GM19099 (cell line): Measurements from ENCODE around the gene XYLT1.

Experiments
- POLR2A ChIP-seq: IDR thresholded peaks from 3 replicates; pipeline ENCODE4 v1.6.1; 2011; ENCODE audit warnings: low read depth; ENCODE audit not compliant: insufficient read length; ENCODE audit errors: extremely low read depth

Gene XYLT1

GRCh38 chr16:17245776-17246175 lies 225.0 kb downstream of the XYLT1 start:
- TF ChIP-seq POLR2A: no peak

- no peak for TF ChIP-seq POLR2A
Measured at GRCh38 chr16:17244872-17245551, 225.7 kb downstream of the XYLT1 start.

- no peak for TF ChIP-seq POLR2A
Measured at GRCh38 chr16:17241264-17241835, 229.4 kb downstream of the XYLT1 start.

- no peak for TF ChIP-seq POLR2A
Measured at GRCh38 chr16:17238285-17239028, 232.3 kb downstream of the XYLT1 start.

- TF ChIP-seq POLR2A: no peak
Measured at GRCh38 chr16:17237350-17237944, 233.3 kb downstream of the XYLT1 start.

GRCh38 chr16:17235147-17235815 lies 235.5 kb downstream of the XYLT1 start:
- TF ChIP-seq POLR2A: no peak

- TF ChIP-seq POLR2A: no peak
Measured at GRCh38 chr16:17233318-17234002, 237.3 kb downstream of the XYLT1 start.

GRCh38 chr16:17232487-17232886 lies 238.3 kb downstream of the XYLT1 start:
- TF ChIP-seq POLR2A: no peak

- TF ChIP-seq POLR2A: no peak
Measured at GRCh38 chr16:17231972-17232371, 238.8 kb downstream of the XYLT1 start.

- TF ChIP-seq POLR2A: no peak
Measured at GRCh38 chr16:17230932-17231581, 239.7 kb downstream of the XYLT1 start.

- TF ChIP-seq POLR2A: no peak
Measured at GRCh38 chr16:17229766-17230165, 241.0 kb downstream of the XYLT1 start.

GRCh38 chr16:17229131-17229530 lies 241.6 kb downstream of the XYLT1 start:
- TF ChIP-seq POLR2A: no peak

GRCh38 chr16:17228708-17229055 lies 242.1 kb downstream of the XYLT1 start:
- TF ChIP-seq POLR2A: no peak

- no peak for TF ChIP-seq POLR2A
Measured at GRCh38 chr16:17228048-17228707, 242.6 kb downstream of the XYLT1 start.
